Fibroblast of lung (primary cell): ENCODE data around the gene UIMC1. TPM values are rescaled to one million over a fixed set of nuclear protein-coding genes. Genes with fewer than 3 reads are reported as not detected.

ENCODE experiments used
- DNase-seq, 2 donors: peaks; one replicate each; pipeline versions ENCODE4 v3.0.0 to v3.0.0-alpha.2; 2010; ENCODE audit warnings: low read depth in 2 of 2
- H2AFZ ChIP-seq: 2 replicates; pipeline ENCODE4 v1.5.1; 2012; ENCODE audit warnings: low read length, control low read depth, inconsistent platforms
- H3K27ac ChIP-seq: 2 replicates; pipeline ENCODE4 v1.5.1; 2011; ENCODE audit warnings: low read length, control low read depth; ENCODE audit not compliant: insufficient read depth
- H3K27me3 ChIP-seq: 2 replicates; pipeline ENCODE4 v1.5.1; 2011; ENCODE audit warnings: mild to moderate bottlenecking, low read length; ENCODE audit not compliant: control insufficient read depth, insufficient read depth
- H3K36me3 ChIP-seq: 2 replicates; pipeline ENCODE4 v1.5.1; 2011; ENCODE audit warnings: low read length; ENCODE audit not compliant: control insufficient read depth, insufficient read depth
- H3K4me1 ChIP-seq: 2 replicates; pipeline ENCODE4 v1.5.1; 2011; ENCODE audit warnings: low read length; ENCODE audit not compliant: control insufficient read depth, insufficient read depth; ENCODE audit errors: extremely low read depth
- H3K4me2 ChIP-seq: 2 replicates; pipeline ENCODE4 v1.5.1; 2011; ENCODE audit warnings: low read length, control low read depth; ENCODE audit not compliant: insufficient read depth; ENCODE audit errors: extremely low read depth
- H3K4me3 ChIP-seq, 4 experiments: fragments of 200-600 bp in 1 of 4; sonication (generic) in 1 of 4; replicated peaks in 1 of 4; 2 replicates each; pipeline ENCODE4 v1.5.1; 2011 to 2016; ENCODE audit warnings: low read length in 4 of 4, low read depth in 3 of 4, mild to moderate bottlenecking in 3 of 4, control low read depth in 2 of 4, inconsistent platforms in 1 of 4, mixed read lengths in 1 of 4; ENCODE audit not compliant: insufficient read depth in 1 of 4; ENCODE audit errors: control extremely low read depth in 1 of 4
- H3K79me2 ChIP-seq: 2 replicates; pipeline ENCODE4 v1.5.1; 2012; ENCODE audit warnings: mild to moderate bottlenecking, low read length, inconsistent platforms; ENCODE audit not compliant: control insufficient read depth, insufficient read depth
- H3K9ac ChIP-seq: 2 replicates; pipeline ENCODE4 v1.5.1; 2011; ENCODE audit warnings: mild to moderate bottlenecking, low read length, control low read depth; ENCODE audit not compliant: insufficient read depth
- H3K9me3 ChIP-seq: 2 replicates; pipeline ENCODE4 v1.5.1; 2012; ENCODE audit warnings: low read depth, low read length; ENCODE audit not compliant: control insufficient read depth, insufficient read depth
- H4K20me1 ChIP-seq: 2 replicates; pipeline ENCODE4 v1.5.1; 2011; ENCODE audit warnings: low read length; ENCODE audit not compliant: control insufficient read depth, insufficient read depth; ENCODE audit errors: extremely low read depth
- CTCF ChIP-seq, 2 donors: IDR thresholded peaks in 1 of 2; conservative IDR thresholded peaks in 1 of 2; 1 replicate in 1 of 2; 2 replicates in 1 of 2; pipeline ENCODE4 v1.5.1; 2011 to 2012; ENCODE audit warnings: low read length in 2 of 2, control low read depth in 1 of 2, inconsistent platforms in 1 of 2, low read depth in 1 of 2, mild to moderate bottlenecking in 1 of 2
- EZH2 ChIP-seq: IDR thresholded peaks from 2 replicates; pipeline ENCODE4 v1.5.1; 2012; ENCODE audit warnings: low read length, control low read depth, mild to moderate bottlenecking; ENCODE audit errors: missing control alignments
- polyA plus RNA-seq, 2 donors: library from polyadenylated mRNA; depleted of rRNA in 1 of 2; stranded (reverse) in 1 of 2; unstranded in 1 of 2; fragments of >200 nt; gene quantifications; 2 replicates each; pipeline ENCODE4 v1.2.1, GENCODE V29; 2011 to 2012; ENCODE audit warnings: missing spikeins in 1 of 2
- total RNA-seq: library from RNA; depleted of rRNA; stranded (reverse); fragments of >200 nt; gene quantifications from 2 replicates; pipeline ENCODE4 v1.2.1, GENCODE V29; 2014

Gene UIMC1
- total and polyA plus RNA-seq, 2 donors (not counting 1 experiment from before 2014, with no cell fraction given) = 19.4 to 36.7 TPM

DNA sequence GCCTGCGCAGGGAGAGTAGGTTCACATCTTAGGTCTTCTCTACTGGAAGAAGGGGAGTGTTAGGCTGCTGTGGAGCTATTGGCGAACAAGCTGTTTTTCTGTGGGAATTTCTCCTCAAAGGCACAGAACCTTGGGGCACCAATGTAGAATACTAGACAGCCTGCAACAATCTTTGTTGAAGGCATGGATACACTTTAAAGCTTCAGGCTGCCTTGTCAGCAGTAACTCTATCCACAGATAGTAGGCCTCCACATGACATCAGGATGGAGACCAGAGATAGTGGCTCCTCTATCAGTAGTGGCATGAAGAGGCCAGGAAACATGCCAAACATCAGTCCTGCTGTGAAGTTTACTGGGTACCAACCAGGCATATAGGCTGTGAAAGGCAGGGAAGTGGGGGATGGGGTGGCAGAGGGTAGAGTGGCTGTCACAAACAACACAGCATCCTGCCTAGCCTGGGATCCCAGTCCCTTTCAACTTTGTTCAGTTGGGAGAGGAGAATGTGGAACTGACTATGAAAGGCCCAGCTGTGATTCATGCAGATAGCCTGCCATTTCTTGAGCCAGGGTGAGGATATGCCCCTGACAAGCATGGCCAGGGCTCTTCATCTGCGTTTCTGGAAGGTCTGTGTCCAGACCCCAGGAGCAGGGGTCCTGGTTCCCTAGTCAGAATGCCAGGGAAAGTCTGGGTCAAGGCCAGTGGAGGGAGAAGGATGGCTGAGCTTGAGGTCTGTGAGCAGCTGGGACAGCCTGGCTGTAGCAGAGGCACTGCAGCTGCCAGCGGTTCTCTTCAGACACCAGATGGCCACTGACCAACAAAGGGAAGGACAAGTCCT lies 106.4 kb downstream of the UIMC1 start:
- TF ChIP-seq CTCF (conservative IDR thresholded peaks at IDR 0.05 in 1 of 2, IDR thresholded peaks at IDR 0.05 in 1 of 2; ENCODE audit: low read depth in 1 of 2, low read length in 2 of 2) (no peak), EZH2 (no peak)
- Histone ChIP-seq H3K4me1 (no peaks in the 10 kb centered on the region), H4K20me1 (no peaks in the 10 kb centered on the region), H3K9ac (no peak overlapping the region), H3K4me3 (no peak overlapping the region), H3K9me3 (no peaks in the 10 kb centered on the region), H3K27me3 (no peaks in the 10 kb centered on the region), H3K36me3 (peaks cover 7% of the 10 kb centered on the region), H3K4me2 (no peak overlapping the region), H2AFZ (no peak overlapping the region), H3K27ac (no peak overlapping the region), H3K79me2 (no peaks in the 10 kb centered on the region)
- peak in 1 of 2 donors; percentile 7 for DNase-seq

DNA sequence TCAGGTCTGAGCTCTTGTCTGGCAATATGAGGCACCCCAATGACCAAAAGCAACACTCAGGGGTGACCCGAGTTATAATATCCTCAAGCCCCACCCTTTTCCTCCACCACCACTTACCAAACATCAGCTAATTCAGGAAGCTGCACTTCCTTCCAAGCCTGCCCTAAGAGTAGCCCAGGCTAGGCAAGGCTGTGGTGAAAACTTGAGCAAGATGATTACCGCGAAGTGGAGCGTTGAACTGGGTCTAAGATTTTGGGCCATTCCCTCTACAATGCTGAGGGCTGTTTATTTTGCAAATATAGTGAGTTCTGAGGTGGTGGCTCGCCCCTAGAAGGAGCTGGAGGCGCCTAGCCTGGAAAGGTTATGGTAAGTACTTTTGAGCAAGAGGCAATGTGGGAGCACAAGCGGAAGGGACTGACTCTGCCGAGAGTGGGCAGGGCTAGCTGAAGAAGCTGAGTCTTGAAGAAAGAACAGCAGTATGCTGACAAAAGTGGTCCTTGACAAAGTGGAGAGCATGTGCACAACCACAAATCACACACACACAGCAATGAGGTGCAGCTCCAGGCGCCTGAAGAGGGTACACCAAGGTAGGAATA lies 107.2 kb downstream of the UIMC1 start, which contains the start of gene HK3:
TSS of gene HK3 (minus strand) at position 51 of the 596 bp plus-strand sequence. CDS start 3,187 bp downstream, outside the sequence.
- TF ChIP-seq EZH2 = no peak
- H2AFZ ChIP-seq = no peak within 1 kb of the TSS
- H3K9me3 ChIP-seq = no peaks in the 10 kb centered on the region
- H3K36me3 ChIP-seq = peaks cover 7% of the 10 kb centered on the region
- H3K4me3 ChIP-seq = no peak within 1 kb of the TSS
- H3K4me2 ChIP-seq = no peak within 1 kb of the TSS
- H3K27ac ChIP-seq = no peak within 1 kb of the TSS
- H3K79me2 ChIP-seq = no peaks in the 10 kb centered on the region
- no peaks in the 10 kb centered on the region for H3K27me3 ChIP-seq
- H3K4me1 ChIP-seq = no peaks in the 10 kb centered on the region
- no peaks in the 10 kb centered on the region for H4K20me1 ChIP-seq
- DNase-seq = no peak
- H3K9ac ChIP-seq = no peak within 1 kb of the TSS

DNA sequence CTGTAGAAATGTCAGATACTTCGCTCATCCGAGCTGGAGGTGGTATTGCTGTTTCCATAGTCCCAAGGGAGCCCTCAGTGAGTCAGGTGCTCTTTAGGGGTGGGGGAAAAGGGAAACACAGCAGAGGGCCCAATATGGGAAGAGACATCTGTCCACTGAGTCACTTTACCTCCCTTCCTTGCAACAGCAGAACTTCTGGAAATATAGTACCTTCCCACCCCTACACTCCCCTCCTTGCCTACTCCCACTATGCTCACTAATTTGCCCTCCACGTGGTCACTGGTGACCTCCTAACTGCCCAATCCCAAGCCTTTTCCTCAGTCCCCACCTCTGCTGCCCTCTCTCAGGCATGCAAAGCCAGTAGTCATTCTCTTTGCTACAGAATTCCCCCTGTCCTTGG lies 109.3 kb downstream of the UIMC1 start:
- Histone ChIP-seq H3K27me3 (peaks cover 8% of the 10 kb centered on the region), H3K4me1 (no peaks in the 10 kb centered on the region), H3K27ac (no peak overlapping the region), H4K20me1 (no peaks in the 10 kb centered on the region), H2AFZ (no peak overlapping the region), H3K79me2 (no peaks in the 10 kb centered on the region), H3K9ac (no peak overlapping the region), H3K4me3 (no peak overlapping the region), H3K4me2 (no peak overlapping the region), H3K9me3 (no peaks in the 10 kb centered on the region), H3K36me3 (peaks cover 3% of the 10 kb centered on the region)
- no peak for DNase-seq
- no peak for TF ChIP-seq EZH2
- TF ChIP-seq CTCF (conservative IDR thresholded peaks at IDR 0.05 in 1 of 2, IDR thresholded peaks at IDR 0.05 in 1 of 2; ENCODE audit: low read depth in 1 of 2, low read length in 2 of 2) = no peak
